SK-N-DZ (cell line): ENCODE data around the gene GPRC5D.

Experiments
- DNase-seq: peaks from one replicate; pipeline ENCODE4 v3.0.0-alpha.2; 2015; ENCODE audit warnings: low spot score

The GPRC5D gene

GRCh38 chr12:12908711-12909110, 43.3 kb downstream of the GPRC5D start:
- no peak for DNase-seq

GRCh38 chr12:12908252-12908651, 43.7 kb downstream of the GPRC5D start:
- no peak for DNase-seq

- DNase-seq: no peak
Observed at GRCh38 chr12:12907552-12907951, 44.4 kb downstream of the GPRC5D start.

GRCh38 chr12:12903642-12904609, 48.0 kb downstream of the GPRC5D start:
- DNase-seq: no peak

GRCh38 chr12:12902036-12902435, 49.9 kb downstream of the GPRC5D start:
- DNase-seq: no peak

GRCh38 chr12:12901158-12901791, 50.7 kb downstream of the GPRC5D start:
- no peak for DNase-seq

GRCh38 chr12:12900786-12901157, 51.2 kb downstream of the GPRC5D start:
- no peak for DNase-seq

GRCh38 chr12:12899530-12900380, 52.2 kb downstream of the GPRC5D start:
- no peak for DNase-seq

GRCh38 chr12:12898911-12899511, 53.0 kb downstream of the GPRC5D start:
- no peak for DNase-seq

GRCh38 chr12:12898136-12898717, 53.7 kb downstream of the GPRC5D start:
- no peak for DNase-seq

- no peak for DNase-seq
Observed at GRCh38 chr12:12897302-12897701, 54.7 kb downstream of the GPRC5D start.

- no peak for DNase-seq
Observed at GRCh38 chr12:12896260-12896659, 55.7 kb downstream of the GPRC5D start.

GRCh38 chr12:12893438-12893837, 58.5 kb downstream of the GPRC5D start:
- DNase-seq: no peak

- DNase-seq: no peak
Observed at GRCh38 chr12:12892681-12893141, 59.3 kb downstream of the GPRC5D start.

GRCh38 chr12:12891881-12892355, 60.1 kb downstream of the GPRC5D start:
- no peak for DNase-seq

- DNase-seq: peak; percentile 76
Observed at GRCh38 chr12:12891080-12891880, 60.7 kb downstream of the GPRC5D start, which contains the start of gene GPRC5A. Gene GPRC5A (plus strand): TSS chr12:12891562. CDS start chr12:12908250, 16,688 bp downstream.
